HEK293 (cell line): ENCODE results near the gene BCKDHA.

Source experiments
- ATF2 ChIP-seq: fragments of 450-650 bp; formaldehyde crosslinking; IDR thresholded peaks from 2 replicates; pipeline ENCODE4 v1.5.1; 2016; ENCODE audit warnings: missing biosample characterization, missing genetic modification characterization, low read depth
- BCL11A ChIP-seq: fragments of 450-650 bp; formaldehyde crosslinking; IDR thresholded peaks from 2 replicates; pipeline ENCODE4 v1.5.1; 2016; ENCODE audit warnings: low read depth, missing biosample characterization, missing genetic modification characterization
- CTCF ChIP-seq: fragments of 450-650 bp; formaldehyde crosslinking; IDR thresholded peaks from 2 replicates; pipeline ENCODE4 v1.5.1; 2016; ENCODE audit warnings: missing biosample characterization, missing genetic modification characterization
- HIC1 ChIP-seq: fragments of 450-650 bp; formaldehyde crosslinking; IDR thresholded peaks from 2 replicates; pipeline ENCODE4 v1.5.1; 2016; ENCODE audit warnings: missing biosample characterization, missing genetic modification characterization
- KLF8 ChIP-seq: fragments of 450-650 bp; formaldehyde crosslinking; IDR thresholded peaks from 2 replicates; pipeline ENCODE4 v1.5.1; 2016; ENCODE audit warnings: missing biosample characterization, missing genetic modification characterization
- MEIS1 ChIP-seq: sonication (generic); formaldehyde crosslinking; IDR thresholded peaks from 2 replicates; pipeline ENCODE4 v1.8.1; 2022; ENCODE audit warnings: missing genetic modification reagents, mild to moderate bottlenecking, borderline replicate concordance
- OSR2 ChIP-seq: fragments of 450-650 bp; formaldehyde crosslinking; IDR thresholded peaks from 2 replicates; pipeline ENCODE4 v1.5.1; 2016; ENCODE audit warnings: missing biosample characterization, missing genetic modification characterization
- PRDM2 ChIP-seq: fragments of 450-650 bp; formaldehyde crosslinking; IDR thresholded peaks from 2 replicates; pipeline ENCODE4 v1.5.1; 2016; ENCODE audit warnings: missing biosample characterization, missing genetic modification characterization, borderline replicate concordance
- REST ChIP-seq: fragments of 450-650 bp; formaldehyde crosslinking; IDR thresholded peaks from 2 replicates; pipeline ENCODE4 v1.5.1; 2016; ENCODE audit warnings: missing biosample characterization, missing genetic modification characterization
- TRIM28 ChIP-seq: IDR thresholded peaks from 2 replicates; pipeline ENCODE4 v1.6.1; 2011; ENCODE audit warnings: low read length, control low read depth, borderline replicate concordance
- ZFP41 ChIP-seq: fragments of 450-650 bp; formaldehyde crosslinking; IDR thresholded peaks from 2 replicates; pipeline ENCODE4 v1.5.1; 2016; ENCODE audit warnings: missing biosample characterization, missing genetic modification characterization, borderline replicate concordance
- ZFP69B ChIP-seq: fragments of 450-650 bp; formaldehyde crosslinking; IDR thresholded peaks from 2 replicates; pipeline ENCODE4 v1.5.1; 2016; ENCODE audit warnings: missing biosample characterization, missing genetic modification characterization
- ZNF146 ChIP-seq: fragments of 450-650 bp; formaldehyde crosslinking; IDR thresholded peaks from 2 replicates; pipeline ENCODE4 v1.5.1; 2016; ENCODE audit warnings: missing biosample characterization, missing genetic modification characterization
- ZNF155 ChIP-seq: fragments of 450-650 bp; formaldehyde crosslinking; IDR thresholded peaks from 2 replicates; pipeline ENCODE4 v1.5.1; 2016; ENCODE audit warnings: missing biosample characterization, missing genetic modification characterization
- ZNF223 ChIP-seq: fragments of 450-650 bp; formaldehyde crosslinking; IDR thresholded peaks from 2 replicates; pipeline ENCODE4 v1.5.1; 2016; ENCODE audit warnings: missing biosample characterization, missing genetic modification characterization
- ZNF311 ChIP-seq: fragments of 450-650 bp; formaldehyde crosslinking; IDR thresholded peaks from 2 replicates; pipeline ENCODE4 v1.5.1; 2017; ENCODE audit warnings: missing biosample characterization, missing genetic modification characterization, borderline replicate concordance
- ZNF404 ChIP-seq: fragments of 450-650 bp; formaldehyde crosslinking; IDR thresholded peaks from 2 replicates; pipeline ENCODE4 v1.5.1; 2017; ENCODE audit warnings: missing biosample characterization, missing genetic modification characterization
- ZNF473 ChIP-seq: fragments of 450-650 bp; formaldehyde crosslinking; IDR thresholded peaks from 2 replicates; pipeline ENCODE4 v1.5.1; 2017; ENCODE audit warnings: missing biosample characterization, missing genetic modification characterization
- ZNF48 ChIP-seq: fragments of 450-650 bp; formaldehyde crosslinking; IDR thresholded peaks from 2 replicates; pipeline ENCODE4 v1.5.1; 2016; ENCODE audit warnings: missing biosample characterization, missing genetic modification characterization
- ZNF530 ChIP-seq: fragments of 450-650 bp; formaldehyde crosslinking; IDR thresholded peaks from 2 replicates; pipeline ENCODE4 v1.5.1; 2016; ENCODE audit warnings: low read depth, missing biosample characterization, missing genetic modification characterization
- ZNF548 ChIP-seq: fragments of 450-650 bp; formaldehyde crosslinking; IDR thresholded peaks from 2 replicates; pipeline ENCODE4 v1.5.1; 2016; ENCODE audit warnings: missing biosample characterization, missing genetic modification characterization
- ZNF571 ChIP-seq: fragments of 450-650 bp; formaldehyde crosslinking; IDR thresholded peaks from 2 replicates; pipeline ENCODE4 v1.5.0; 2017; ENCODE audit warnings: missing biosample characterization, missing genetic modification characterization
- ZNF610 ChIP-seq: fragments of 450-650 bp; formaldehyde crosslinking; IDR thresholded peaks from 2 replicates; pipeline ENCODE4 v1.5.1; 2016; ENCODE audit warnings: missing biosample characterization, missing genetic modification characterization, borderline replicate concordance
- ZNF623 ChIP-seq: fragments of 450-650 bp; formaldehyde crosslinking; IDR thresholded peaks from 2 replicates; pipeline ENCODE4 v1.5.1; 2016; ENCODE audit warnings: missing biosample characterization, missing genetic modification characterization
- ZNF670 ChIP-seq: fragments of 450-650 bp; formaldehyde crosslinking; IDR thresholded peaks from 2 replicates; pipeline ENCODE4 v1.5.1; 2016; ENCODE audit warnings: missing biosample characterization, missing genetic modification characterization, low read depth

The BCKDHA gene

GRCh38 chr19:41397086-41398049, at the start of gene BCKDHA, which contains the start of gene EXOSC5 (continued):
- no peak for TF ChIP-seq PRDM2 (tag by site-specific recombination)
- TF ChIP-seq REST (tag by site-specific recombination): no peak
- TF ChIP-seq ZNF404 (tag by site-specific recombination): no peak
- TF ChIP-seq ZNF623: no peak
- no peak for TF ChIP-seq BCL11A
- TF ChIP-seq ZFP69B (tag by site-specific recombination): peak; percentile 68; the same call in 1 of the 2 replicates
- no peak for TF ChIP-seq ZNF571 (tag by site-specific recombination)
- no peak for TF ChIP-seq ZNF311 (tag by site-specific recombination)
- no peak for TF ChIP-seq ZNF610 (tag by site-specific recombination)
- TF ChIP-seq KLF8 (tag by site-specific recombination): peak; percentile 84
- no peak for TF ChIP-seq ATF2 (tag by site-specific recombination)
- no peak for TF ChIP-seq HIC1 (tag by site-specific recombination)
- TF ChIP-seq ZNF146: no peak
- no peak for TF ChIP-seq ZNF530
- no peak for TF ChIP-seq TRIM28
- TF ChIP-seq ZFP41: no peak
- no peak for TF ChIP-seq ZNF48
- no peak for TF ChIP-seq ZNF548 (tag by site-specific recombination)
- TF ChIP-seq MEIS1: no peak
- no peak for TF ChIP-seq ZNF670
- no peak for TF ChIP-seq ZNF223 (tag by site-specific recombination)
- no peak for TF ChIP-seq ZNF473
- peak; percentile 29; the same call in 1 of the 2 replicates for TF ChIP-seq CTCF (tag by site-specific recombination)
- TF ChIP-seq ZNF155 (tag by site-specific recombination): no peak
- TF ChIP-seq OSR2 (tag by site-specific recombination): no peak
